GM08714 (cell line): ENCODE results near the gene HIPK1.
"Not testable (repeated sequence)": the region's sequence is repeated elsewhere in the genome, so short reads cannot be mapped to it uniquely, and the experiment has no call there.

Experiments used
- H3K4me3 ChIP-seq: fragments of 200-500 bp; sonication (Bioruptor generic); 2 replicates; pipeline ENCODE4 v1.5.1; 2014; ENCODE audit warnings: mild to moderate bottlenecking, low read length, inconsistent platforms
- ZNF274 ChIP-seq: IDR thresholded peaks from 2 replicates; pipeline ENCODE4 v1.6.1; 2012; ENCODE audit warnings: mild to moderate bottlenecking, low read depth, low read length

HIPK1 gene

DNA sequence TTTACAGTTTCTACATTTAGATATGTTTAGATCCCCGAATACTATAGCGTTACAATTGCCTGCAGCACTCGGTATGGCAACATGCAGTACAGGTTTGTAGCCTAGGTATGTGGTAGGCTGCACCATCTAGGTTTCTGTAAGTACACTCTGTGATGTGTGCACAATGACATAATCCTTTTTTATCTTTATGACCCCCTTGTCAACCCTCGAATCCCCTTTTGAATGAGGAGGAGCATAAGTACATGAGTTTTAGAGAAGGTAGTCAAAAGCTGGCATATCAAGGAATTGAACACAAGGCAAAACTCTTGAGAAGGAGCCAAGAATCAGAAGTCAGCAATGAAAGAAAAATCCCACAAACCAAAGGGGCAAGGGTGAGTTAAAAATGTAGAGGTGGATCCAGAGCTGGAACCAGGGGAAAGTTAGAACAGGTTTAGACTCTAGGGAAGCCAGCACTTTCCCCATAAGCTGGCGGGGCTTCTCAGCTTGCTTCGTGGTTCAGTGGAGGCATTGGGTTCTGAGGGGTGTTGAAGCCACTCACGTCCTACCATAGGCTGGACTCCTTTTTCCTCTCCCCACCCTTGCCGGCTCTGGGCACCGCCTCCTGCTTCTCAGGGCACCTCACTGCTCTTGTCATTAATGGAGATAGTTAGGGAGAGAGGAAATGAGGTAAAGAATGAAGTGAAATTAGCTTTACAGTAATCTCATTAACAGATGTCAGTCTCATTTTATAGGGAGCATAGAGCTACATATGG, 81.5 kb downstream of the HIPK1 start:
- no peak overlapping the region for H3K4me3 ChIP-seq
- no peak for TF ChIP-seq ZNF274

DNA sequence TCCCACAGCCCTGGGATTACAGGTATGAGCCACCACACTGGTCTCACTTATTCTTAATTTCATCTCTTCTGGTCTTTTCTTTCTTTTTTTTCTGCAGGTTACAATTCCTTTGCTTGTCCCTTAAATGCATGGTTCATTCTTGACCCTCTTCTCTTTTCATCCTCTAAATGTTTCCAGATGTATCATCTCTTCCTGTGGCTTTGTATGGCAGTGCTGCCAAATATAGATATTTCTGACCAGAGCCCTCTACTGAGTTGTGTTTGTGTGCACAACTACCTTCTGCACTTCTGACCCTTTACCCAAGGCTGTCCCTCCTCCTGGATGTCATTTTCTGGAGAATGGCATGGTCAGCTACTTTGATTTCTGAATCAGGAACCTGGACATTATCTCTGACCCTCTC, 82.7 kb downstream of the HIPK1 start:
- TF ChIP-seq ZNF274, result no peak
- H3K4me3 ChIP-seq, result no peak overlapping the region

DNA sequence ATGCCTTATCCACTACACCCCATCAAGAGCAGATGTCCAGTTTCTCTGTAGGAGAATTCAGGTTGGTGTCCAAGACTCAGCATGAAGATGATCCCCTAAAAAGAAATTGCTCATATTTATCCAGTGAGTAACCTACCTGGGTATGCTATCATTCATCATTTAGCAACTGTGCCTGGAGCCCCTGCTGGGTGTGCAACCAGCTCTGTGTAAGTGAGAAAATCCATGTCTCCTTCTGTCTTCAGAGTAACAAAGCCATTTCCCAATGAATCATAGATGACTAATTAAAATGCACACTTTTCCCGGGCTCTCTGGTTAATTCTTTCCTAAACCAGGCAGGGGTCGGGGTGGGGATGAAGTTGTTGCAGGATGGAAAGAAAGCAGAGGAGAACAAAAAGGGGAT, 86.0 kb downstream of the HIPK1 start:
- no peak overlapping the region for H3K4me3 ChIP-seq
- no peak for TF ChIP-seq ZNF274

DNA sequence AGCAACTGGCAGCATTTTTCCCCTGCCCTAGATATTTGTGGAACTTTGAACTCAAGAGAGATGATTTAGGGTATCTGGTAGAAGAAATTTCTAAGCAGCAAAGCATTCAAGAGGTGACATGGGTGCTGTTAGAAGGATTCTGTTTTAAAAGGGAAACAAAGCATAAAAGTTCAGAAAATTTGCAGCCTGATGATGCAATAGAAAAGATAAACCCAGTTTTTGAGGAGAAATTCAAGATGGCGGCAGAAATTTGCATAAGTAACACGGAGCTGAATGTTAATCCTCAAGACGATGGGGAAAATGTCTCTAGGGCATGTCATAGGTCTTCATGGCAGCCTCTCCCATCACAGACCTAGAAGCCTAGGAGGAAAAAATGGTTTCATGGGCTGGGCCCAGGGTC, 90.6 kb downstream of the HIPK1 start:
- not testable (repeated sequence) for H3K4me3 ChIP-seq

DNA sequence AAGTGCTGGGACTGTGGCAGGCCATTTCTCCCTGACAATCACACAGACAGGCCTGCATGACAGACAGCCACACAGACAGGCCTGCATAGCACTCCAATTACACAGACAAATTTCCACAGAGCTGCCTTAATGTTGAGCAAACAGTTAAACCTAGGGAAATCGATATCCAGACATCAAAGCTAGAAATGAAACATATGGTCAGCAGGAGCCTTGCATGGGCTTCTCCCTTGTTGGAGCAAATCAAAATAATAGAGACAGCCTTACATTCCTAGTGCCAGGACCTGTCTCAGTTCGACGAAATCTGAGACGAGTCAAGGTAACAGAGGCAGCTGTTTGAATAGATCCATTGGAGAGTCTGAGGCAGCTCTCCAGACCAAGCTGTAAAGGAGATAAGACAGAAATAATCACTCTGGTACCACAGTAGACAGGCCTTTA, 92.6 kb downstream of the HIPK1 start:
- no peak overlapping the region for H3K4me3 ChIP-seq

DNA sequence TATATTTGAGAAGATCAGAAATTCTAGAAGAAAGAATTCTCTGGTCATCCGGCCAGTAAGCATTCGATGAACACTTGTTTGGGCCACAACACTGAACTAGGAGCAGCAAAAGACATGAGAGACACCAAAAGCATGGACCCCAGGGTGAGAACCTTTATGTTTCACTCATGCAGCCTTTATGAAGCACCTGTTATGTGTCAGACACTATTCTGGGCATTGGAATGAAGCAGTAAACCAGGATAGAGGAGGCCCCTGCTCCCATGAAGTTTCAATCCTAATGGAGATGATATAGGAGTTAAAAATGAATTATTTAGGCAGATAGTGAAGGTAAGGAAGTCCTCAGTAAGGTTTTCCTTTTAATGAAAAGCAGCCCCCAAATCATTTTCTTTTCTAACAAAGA, 93.8 kb downstream of the HIPK1 start:
- TF ChIP-seq ZNF274, result no peak
- no peak overlapping the region for H3K4me3 ChIP-seq

More for the DNA sequence above, 92.6 kb downstream of the HIPK1 start:
- no peak for TF ChIP-seq ZNF274

DNA sequence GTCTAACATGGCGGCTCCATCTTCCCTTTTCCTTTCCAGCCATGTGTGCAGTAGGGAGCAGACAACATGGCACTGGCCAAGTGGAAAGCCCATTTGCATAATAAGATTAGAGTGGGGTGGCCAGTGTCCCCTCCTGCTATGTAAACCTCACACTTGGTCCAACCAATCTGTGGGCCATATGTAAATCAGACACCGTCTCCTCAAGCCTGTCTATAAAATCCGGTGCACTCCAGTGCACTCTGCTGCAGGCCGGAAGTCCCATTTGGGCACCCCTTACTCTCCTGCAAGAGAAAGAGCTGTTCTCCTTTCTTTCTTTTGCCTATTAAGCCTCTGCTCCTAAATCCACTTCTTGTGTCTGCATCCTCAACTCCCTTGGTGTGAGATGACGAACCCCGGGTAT, 94.3 kb downstream of the HIPK1 start:
- TF ChIP-seq ZNF274, result no peak
- no peak overlapping the region for H3K4me3 ChIP-seq

DNA sequence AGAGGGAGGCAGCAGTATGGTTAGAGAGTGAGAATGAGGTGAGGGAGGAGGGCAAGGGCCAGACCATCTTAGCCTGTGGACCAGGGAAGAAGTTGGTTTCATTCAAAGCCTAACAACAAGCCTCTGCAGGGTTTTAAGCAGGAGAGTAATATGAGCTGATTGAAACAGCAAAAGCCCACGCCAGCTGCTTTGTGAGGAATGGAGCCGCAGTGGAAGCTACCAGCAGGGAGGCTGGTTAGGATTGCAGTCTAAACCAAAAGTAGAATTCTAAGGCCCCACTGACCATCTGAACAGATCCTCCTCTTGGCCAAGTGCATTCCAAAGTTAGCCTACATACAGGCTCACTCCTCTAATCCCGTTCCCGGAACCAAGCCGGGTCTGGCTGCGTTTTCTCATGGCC, 94.9 kb downstream of the HIPK1 start:
- no peak for TF ChIP-seq ZNF274
- H3K4me3 ChIP-seq, result no peak overlapping the region

DNA sequence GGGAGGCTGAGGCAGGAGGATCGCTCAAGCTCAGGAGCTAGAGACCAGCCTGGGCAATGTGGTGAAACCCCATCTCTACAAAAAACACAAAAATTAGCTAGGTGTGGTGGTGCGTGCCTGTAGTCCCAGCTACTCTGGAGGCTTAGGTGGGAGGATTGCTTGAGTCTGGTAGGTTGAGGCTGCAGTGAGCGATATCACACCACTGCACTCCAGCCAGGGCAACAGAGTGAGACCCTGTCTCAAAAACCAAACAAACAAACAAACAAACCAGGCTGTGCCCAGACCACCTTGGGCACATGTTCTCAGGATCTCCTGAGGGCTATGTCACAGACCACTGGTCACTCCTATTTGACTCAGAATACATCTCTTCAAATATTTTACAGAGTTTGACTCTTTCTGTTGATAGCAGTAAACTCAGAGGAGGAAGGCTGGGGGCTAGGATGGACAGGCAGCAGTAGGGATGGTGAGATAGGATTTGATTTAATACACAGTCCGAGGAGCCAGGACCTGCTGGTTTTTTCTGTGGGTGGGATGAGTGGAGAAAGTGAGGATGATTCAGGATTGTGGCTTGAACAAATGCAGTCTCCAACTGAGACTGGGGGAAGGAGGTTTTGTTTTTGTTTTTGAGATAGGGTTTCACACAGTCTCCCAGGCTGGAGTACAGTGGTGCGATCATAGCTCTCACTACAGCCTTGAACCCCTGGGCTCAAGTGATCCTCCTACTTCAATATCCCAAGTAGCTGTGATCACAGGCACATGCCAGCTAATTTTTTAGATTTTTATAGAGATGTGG, 96.7 kb downstream of the HIPK1 start:
- TF ChIP-seq ZNF274, result no peak
- H3K4me3 ChIP-seq, result no peak overlapping the region

DNA sequence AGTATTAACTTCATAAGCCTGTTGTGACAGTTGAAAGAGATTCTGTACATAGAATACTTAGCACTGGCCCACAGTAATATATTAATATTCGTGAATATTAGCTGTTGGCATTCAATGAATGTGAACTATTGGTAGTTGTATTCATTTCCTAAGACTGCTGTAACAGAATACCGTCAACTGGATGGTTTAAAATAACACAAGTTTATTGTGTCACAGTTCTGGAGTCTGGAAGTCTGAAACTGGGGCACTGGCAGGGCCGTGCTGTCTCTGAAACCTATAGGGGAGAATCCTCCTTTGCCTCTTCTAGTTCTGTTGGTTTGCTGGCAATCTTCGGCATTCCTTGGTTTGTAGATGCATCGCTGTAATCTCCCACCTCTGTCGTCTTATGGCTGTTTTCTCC, 97.7 kb downstream of the HIPK1 start:
- TF ChIP-seq ZNF274, result no peak

More for the DNA sequence above, 97.7 kb downstream of the HIPK1 start:
- H3K4me3 ChIP-seq, result no peak overlapping the region
